ENCODE measurements around the gene ELOA.
A peak's percentile ranks its signal among the peaks of the same experiment; 100 is the strongest.

Gene ELOA

DNA sequence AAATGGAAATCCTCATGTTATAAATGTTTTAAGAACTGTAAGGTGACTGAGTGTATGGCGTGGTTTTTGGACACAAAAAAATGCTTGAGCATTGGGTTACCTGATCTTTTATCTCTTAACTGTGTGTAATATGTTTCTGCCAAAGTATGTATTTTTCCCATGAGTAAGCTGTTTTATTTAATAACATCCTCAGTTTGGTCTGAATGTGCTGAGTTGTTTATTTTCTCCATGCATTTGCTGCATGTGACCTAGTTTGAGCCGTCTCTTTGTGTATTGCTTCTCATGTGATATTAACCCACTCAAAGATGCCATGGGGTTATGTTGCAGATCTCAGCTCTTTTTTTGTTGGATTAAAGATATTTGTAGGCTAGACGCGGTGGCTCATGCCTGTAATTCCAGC lies 41.6 kb downstream of the ELOA start:
- H3K4me3 ChIP-seq (ENCODE audit: control insufficient read depth, low read depth, low read length) = no peak overlapping the region
- TF ChIP-seq, protein P1, sequence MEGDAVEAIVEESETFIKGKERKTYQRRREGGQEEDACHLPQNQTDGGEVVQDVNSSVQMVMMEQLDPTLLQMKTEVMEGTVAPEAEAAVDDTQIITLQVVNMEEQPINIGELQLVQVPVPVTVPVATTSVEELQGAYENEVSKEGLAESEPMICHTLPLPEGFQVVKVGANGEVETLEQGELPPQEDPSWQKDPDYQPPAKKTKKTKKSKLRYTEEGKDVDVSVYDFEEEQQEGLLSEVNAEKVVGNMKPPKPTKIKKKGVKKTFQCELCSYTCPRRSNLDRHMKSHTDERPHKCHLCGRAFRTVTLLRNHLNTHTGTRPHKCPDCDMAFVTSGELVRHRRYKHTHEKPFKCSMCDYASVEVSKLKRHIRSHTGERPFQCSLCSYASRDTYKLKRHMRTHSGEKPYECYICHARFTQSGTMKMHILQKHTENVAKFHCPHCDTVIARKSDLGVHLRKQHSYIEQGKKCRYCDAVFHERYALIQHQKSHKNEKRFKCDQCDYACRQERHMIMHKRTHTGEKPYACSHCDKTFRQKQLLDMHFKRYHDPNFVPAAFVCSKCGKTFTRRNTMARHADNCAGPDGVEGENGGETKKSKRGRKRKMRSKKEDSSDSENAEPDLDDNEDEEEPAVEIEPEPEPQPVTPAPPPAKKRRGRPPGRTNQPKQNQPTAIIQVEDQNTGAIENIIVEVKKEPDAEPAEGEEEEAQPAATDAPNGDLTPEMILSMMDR (IDR thresholded peaks at IDR 0.05; ENCODE audit: control insufficient read depth, insufficient read depth, low read depth, low read length, missing control alignments) = no peak
- DNase-seq (ENCODE audit: low read depth) = no peak

DNA sequence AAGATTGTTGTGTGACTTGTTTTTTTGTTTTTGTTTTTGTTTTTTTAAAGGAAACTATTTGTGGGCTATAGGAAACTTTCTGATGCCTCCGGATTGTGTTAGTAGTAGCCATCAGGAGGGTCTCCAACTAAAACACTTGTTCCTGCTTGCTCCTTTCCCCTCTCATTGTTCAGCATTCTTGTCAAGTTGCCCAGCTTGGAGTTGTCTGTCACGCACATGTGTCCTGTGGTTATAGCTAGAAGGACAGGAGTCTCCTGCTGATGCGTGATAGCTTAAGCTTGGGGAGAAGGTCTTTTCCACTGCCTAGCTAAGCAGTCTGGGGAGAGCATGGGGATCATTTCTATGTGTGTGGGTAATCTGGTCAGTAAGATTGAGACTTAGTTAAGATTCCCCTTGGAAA lies 44.4 kb downstream of the ELOA start:
- H3K4me3 ChIP-seq (ENCODE audit: control insufficient read depth, low read depth, low read length) = no peak overlapping the region
- TF ChIP-seq, protein P1 (IDR thresholded peaks at IDR 0.05; ENCODE audit: control insufficient read depth, insufficient read depth, low read depth, low read length, missing control alignments) = no peak
- no peak for DNase-seq (ENCODE audit: low read depth)

DNA sequence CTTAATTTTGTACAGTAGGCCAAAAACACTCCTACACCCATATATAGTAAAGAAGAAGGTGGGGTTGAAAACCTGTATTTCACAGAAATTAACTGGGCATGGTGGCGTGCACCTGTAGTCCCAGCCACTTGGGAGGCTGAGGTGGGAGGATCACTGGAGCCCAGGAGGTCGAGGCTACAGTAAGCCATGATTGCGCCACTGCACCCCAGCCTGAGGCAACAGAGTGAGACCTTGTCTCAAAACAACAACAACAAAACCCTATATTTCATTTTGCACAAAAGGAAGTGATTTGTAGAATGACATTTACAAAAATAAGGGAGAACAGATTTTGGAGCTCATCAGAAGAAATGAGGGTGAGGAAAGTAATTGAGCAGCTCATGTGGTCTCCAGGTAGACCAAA lies 45.4 kb downstream of the ELOA start:
- H3K4me3 ChIP-seq (ENCODE audit: control insufficient read depth, low read depth, low read length) = no peak overlapping the region
- TF ChIP-seq, protein P1 (IDR thresholded peaks at IDR 0.05; ENCODE audit: control insufficient read depth, insufficient read depth, low read depth, low read length, missing control alignments) = no peak
- DNase-seq (ENCODE audit: low read depth) = no peak

DNA sequence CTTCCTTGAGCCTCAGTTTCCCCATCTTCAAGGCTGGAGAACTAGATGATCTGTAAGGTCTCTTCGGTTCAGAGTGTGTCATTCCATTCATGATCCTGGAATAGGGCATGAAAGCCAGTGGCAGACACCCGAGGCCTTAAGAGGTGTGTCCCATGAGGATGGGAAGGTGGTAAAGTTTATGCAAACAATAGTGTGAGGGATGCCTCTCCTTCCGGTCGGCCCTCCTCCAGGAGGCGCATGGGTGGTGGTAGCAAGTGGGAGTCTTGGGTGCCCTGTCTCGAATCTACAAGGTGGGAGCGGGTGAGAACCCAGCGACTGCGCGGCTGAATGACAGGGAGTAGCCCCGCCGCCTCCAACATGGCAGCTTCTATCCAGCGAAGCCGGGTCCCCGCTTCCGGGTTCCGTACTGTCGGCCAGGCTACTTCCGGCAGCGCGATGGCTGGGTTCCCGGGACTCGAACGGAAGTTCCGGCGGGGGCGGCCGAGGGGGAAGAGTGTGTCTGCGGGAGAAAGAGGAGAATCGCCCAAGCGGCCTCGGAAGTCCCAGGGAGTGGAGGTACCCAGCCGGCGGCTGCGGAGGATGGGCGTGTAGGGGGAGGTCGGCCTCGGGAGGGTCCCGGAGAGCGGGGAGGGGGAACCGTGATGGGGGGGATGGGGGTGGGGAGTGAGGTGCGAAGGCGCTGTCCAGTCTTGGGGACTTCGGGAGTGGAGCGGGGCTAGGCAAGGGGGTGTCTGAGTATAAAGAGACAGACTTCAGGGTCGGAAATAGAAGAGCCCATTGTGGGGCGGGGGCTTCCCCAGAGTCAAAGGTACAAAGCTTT lies 47.6 kb downstream of the ELOA start, which contains the start of gene LYPLA2:
Gene LYPLA2 (plus strand): TSS at position 450 of the 820 bp plus-strand sequence. CDS start 1,538 bp downstream, outside the sequence.
- no peak for DNase-seq (ENCODE audit: low read depth)
- TF ChIP-seq, protein P1 (IDR thresholded peaks at IDR 0.05; ENCODE audit: control insufficient read depth, insufficient read depth, low read depth, low read length, missing control alignments) = no peak
- H3K4me3 ChIP-seq (ENCODE audit: control insufficient read depth, low read depth, low read length) = peak within 1 kb of the TSS; percentile 84

DNA sequence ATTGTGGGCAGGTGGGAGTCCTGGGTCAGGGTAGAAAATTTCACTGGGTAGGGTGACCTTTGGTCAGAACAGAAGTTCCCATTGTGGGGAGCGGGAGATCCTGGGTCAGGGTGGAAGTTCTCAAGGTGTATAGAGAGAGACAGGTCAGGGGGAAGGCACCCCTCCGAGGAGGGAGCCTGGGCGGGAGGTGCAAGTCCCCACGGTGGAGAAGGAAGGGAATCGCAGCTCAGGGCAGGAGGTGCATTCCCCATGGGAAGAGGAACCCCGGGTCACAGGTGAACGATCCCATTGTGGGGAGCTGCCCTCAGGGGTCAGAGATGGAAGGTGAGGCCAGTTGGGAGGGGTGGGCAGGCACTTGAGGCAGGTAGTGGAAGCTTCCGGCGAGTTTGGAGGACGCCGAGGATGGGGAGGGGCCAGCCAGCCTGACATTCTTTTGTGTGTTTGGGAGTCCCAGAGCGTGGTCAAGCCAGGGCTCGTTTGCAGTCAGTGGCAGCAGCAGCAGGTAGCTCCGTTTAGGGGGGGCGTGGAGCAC lies 48.3 kb downstream of the ELOA start:
- DNase-seq (ENCODE audit: low read depth) = no peak
- TF ChIP-seq, protein P1 (IDR thresholded peaks at IDR 0.05; ENCODE audit: control insufficient read depth, insufficient read depth, low read depth, low read length, missing control alignments) = no peak
- peak overlapping the region; percentile 84 for H3K4me3 ChIP-seq (ENCODE audit: control insufficient read depth, low read depth, low read length)

DNA sequence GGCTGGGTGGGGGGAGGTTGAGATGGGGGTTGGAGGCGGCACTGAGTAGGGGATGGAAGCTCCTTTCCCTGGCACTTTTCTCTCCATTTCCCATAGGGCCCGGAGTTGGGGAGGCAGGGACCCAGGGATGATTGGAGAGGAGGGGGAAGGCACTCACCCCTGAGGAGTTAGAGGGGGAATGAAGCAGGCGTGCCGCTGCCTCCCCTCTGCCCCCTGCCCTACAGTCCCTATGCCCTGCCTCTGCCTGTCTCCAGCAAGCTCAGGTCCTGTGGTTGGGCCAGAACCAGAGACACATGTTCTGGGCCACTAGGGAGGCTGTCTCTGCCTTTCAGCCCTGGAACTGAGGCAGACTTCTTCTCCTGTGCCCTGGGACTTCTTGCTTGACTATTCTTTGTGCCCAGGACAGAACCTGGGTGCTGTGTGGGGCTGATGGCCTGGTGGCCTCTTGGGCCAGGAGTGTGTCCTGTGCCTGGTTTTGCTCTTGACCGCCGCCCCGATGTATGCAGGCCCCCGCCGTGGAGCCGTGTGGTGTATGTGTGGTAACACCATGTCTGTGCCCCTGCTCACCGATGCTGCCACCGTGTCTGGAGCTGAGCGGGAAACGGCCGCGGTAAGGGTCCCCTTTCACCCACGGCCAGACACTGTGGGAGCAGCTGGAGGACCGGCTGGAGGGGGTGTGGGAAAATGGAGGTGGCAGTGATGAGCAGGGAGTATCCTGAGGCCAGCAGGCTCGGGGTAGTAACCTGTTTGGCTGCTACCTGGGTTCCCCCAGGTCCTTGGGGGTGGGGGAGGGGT lies 49.1 kb downstream of the ELOA start:
- H3K4me3 ChIP-seq (ENCODE audit: control insufficient read depth, low read depth, low read length) = peak overlapping the region; percentile 84
- TF ChIP-seq, protein P1 (IDR thresholded peaks at IDR 0.05; ENCODE audit: control insufficient read depth, insufficient read depth, low read depth, low read length, missing control alignments) = no peak
- no peak for DNase-seq (ENCODE audit: low read depth)
